SK-N-SH (cell line): ENCODE results near the gene CPA4.

Source experiments
- CTCF ChIP-seq: fragments of 200-600 bp; sonication (generic); IDR thresholded peaks from 2 replicates; pipeline ENCODE4 v1.6.1; 2017; ENCODE audit warnings: antibody characterized with exemption, mild to moderate bottlenecking, moderate library complexity
- RFX5 ChIP-seq: IDR thresholded peaks from 2 replicates; pipeline ENCODE4 v1.6.1; 2012; ENCODE audit warnings: mild to moderate bottlenecking, improper control_type of control experiment, low read length
- TEAD4 ChIP-seq: IDR thresholded peaks from 2 replicates; pipeline ENCODE4 v1.4.0; 2012; ENCODE audit warnings: mild to moderate bottlenecking, borderline replicate concordance; ENCODE audit not compliant: insufficient read depth
- TF ChIP-seq, protein P1 (sequence below): fragments of 150-350 bp; IDR thresholded peaks from 2 replicates; pipeline ENCODE4 v1.6.1; 2016; ENCODE audit warnings: mild to moderate bottlenecking, low read depth, low read length
- TF ChIP-seq, protein P2 (sequence below): IDR thresholded peaks from 2 replicates; pipeline ENCODE4 v1.4.0; 2012; ENCODE audit warnings: low read depth

GRCh38 chr7:130274983-130275591, 17.9 kb upstream of the CPA4 start:
- TF ChIP-seq CTCF (no peak), TEAD4 (no peak), RFX5 (no peak)
- TF ChIP-seq, protein P1, sequence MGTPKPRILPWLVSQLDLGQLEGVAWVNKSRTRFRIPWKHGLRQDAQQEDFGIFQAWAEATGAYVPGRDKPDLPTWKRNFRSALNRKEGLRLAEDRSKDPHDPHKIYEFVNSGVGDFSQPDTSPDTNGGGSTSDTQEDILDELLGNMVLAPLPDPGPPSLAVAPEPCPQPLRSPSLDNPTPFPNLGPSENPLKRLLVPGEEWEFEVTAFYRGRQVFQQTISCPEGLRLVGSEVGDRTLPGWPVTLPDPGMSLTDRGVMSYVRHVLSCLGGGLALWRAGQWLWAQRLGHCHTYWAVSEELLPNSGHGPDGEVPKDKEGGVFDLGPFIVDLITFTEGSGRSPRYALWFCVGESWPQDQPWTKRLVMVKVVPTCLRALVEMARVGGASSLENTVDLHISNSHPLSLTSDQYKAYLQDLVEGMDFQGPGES = no peak
- TF ChIP-seq, protein P2, sequence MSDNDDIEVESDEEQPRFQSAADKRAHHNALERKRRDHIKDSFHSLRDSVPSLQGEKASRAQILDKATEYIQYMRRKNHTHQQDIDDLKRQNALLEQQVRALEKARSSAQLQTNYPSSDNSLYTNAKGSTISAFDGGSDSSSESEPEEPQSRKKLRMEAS = no peak
